ENCODE data around the gene OR52M1.

The OR52M1 gene

GRCh38 chr11:4541071-4541470, 3.9 kb upstream of the OR52M1 start:
- H3K4me3 ChIP-seq (ENCODE audit: control insufficient read depth, low read depth, low read length): no peak overlapping the region
- no peak for TF ChIP-seq CTCF (IDR thresholded peaks at IDR 0.05; ENCODE audit: control insufficient read depth, insufficient read depth, low read depth, low read length, missing control alignments)
- no peak for DNase-seq (ENCODE audit: low read depth)

GRCh38 chr11:4543561-4543960, 1.4 kb upstream of the OR52M1 start:
- H3K4me3 ChIP-seq (ENCODE audit: control insufficient read depth, low read depth, low read length): no peak overlapping the region
- TF ChIP-seq CTCF (IDR thresholded peaks at IDR 0.05; ENCODE audit: control insufficient read depth, insufficient read depth, low read depth, low read length, missing control alignments): no peak
- DNase-seq (ENCODE audit: low read depth): no peak

GRCh38 chr11:4546878-4547277, 1.9 kb downstream of the OR52M1 start:
- no peak for TF ChIP-seq CTCF (IDR thresholded peaks at IDR 0.05; ENCODE audit: control insufficient read depth, insufficient read depth, low read depth, low read length, missing control alignments)
- no peak overlapping the region for H3K4me3 ChIP-seq (ENCODE audit: control insufficient read depth, low read depth, low read length)
- no peak for DNase-seq (ENCODE audit: low read depth)

GRCh38 chr11:4547416-4547815, 2.4 kb downstream of the OR52M1 start:
- no peak for TF ChIP-seq CTCF (IDR thresholded peaks at IDR 0.05; ENCODE audit: control insufficient read depth, insufficient read depth, low read depth, low read length, missing control alignments)
- no peak for DNase-seq (ENCODE audit: low read depth)

GRCh38 chr11:4551346-4551979, 6.5 kb downstream of the OR52M1 start:
- TF ChIP-seq CTCF (IDR thresholded peaks at IDR 0.05; ENCODE audit: control insufficient read depth, insufficient read depth, low read depth, low read length, missing control alignments): peak; percentile 22
- DNase-seq (ENCODE audit: low read depth): no peak
- H3K4me3 ChIP-seq (ENCODE audit: control insufficient read depth, low read depth, low read length): no peak overlapping the region

More at GRCh38 chr11:4547416-4547815, 2.4 kb downstream of the OR52M1 start:
- H3K4me3 ChIP-seq (ENCODE audit: control insufficient read depth, low read depth, low read length): no peak overlapping the region

GRCh38 chr11:4559527-4560440, 14.8 kb downstream of the OR52M1 start:
- no peak for TF ChIP-seq CTCF (IDR thresholded peaks at IDR 0.05; ENCODE audit: control insufficient read depth, insufficient read depth, low read depth, low read length, missing control alignments)
- no peak for DNase-seq (ENCODE audit: low read depth)
- H3K4me3 ChIP-seq (ENCODE audit: control insufficient read depth, low read depth, low read length): no peak overlapping the region

All from AG09309 (cell line).